Fibroblast of skin of left biceps (primary cell): ENCODE results near the gene CDK7.
"Not testable (repeated sequence)": the region's sequence is repeated elsewhere in the genome, so short reads cannot be mapped to it uniquely, and the experiment has no call there.

ENCODE experiments used
- DNase-seq, 2 experiments: peaks; one replicate each; pipeline ENCODE4 v3.0.0-alpha.2; 2013; ENCODE audit warnings: low read depth in 2 of 2

Gene CDK7

DNA sequence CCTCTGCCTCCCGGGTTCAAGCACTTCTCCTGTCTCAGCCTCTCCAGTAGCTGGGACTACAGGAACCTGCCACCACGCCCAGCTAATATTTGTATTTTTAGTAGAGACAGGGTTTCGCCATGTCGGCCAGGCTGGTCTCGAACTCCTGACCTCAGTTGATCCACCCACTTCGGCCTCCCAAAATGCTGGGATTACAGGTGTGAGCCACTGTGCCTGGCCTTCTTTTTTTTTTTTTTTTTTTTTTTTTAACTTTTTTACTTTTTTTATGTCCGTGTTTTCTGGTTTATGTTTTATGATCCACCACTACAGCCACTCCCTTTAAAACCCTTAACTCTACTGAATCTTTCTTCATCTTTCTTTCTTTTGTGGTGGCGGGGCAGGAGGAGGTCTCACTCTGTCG lies 2.0 kb downstream of the CDK7 start:
- DNase-seq = not testable (repeated sequence)

DNA sequence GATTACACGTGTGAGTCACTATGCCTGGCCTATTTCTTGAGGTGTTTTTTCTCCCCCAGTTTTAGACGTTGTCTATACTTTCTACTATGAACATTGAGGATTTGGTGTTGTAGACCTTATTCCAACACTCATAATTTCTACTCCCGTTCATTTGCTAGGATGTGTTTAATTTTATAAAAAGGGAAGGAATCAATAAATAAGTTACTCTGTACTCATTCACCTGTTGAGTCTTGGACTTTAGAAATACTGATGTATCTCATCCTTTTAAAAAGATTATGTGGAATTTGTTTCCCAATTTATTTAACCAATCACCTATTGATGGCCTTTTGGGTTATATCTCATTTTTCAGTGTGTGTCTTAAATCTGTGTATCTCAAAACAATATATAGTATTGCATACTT lies 3.2 kb downstream of the CDK7 start:
- no peak for DNase-seq

DNA sequence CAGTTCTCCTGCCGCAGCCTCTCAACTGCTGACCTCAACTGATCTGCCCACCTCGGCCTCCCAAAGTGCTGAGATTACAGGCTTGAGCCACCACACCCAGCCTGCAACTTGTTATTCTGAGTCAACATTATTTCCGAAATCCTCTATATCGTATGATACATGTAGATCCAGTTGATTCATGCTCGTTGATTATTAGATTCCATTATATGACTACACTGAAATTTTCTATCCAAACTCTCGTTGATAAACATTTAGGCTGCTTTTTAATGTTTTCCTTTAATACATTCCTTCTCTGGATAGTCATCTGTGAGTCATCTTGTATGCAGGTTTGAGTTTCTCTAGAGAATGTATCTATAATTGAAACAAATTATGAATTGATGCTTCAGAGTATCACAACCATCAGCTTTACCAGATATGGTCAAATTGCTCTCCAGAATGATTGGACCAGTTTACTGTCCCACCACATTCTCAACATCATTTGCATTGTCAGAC lies 4.1 kb downstream of the CDK7 start:
- DNase-seq = peak; percentile 89

DNA sequence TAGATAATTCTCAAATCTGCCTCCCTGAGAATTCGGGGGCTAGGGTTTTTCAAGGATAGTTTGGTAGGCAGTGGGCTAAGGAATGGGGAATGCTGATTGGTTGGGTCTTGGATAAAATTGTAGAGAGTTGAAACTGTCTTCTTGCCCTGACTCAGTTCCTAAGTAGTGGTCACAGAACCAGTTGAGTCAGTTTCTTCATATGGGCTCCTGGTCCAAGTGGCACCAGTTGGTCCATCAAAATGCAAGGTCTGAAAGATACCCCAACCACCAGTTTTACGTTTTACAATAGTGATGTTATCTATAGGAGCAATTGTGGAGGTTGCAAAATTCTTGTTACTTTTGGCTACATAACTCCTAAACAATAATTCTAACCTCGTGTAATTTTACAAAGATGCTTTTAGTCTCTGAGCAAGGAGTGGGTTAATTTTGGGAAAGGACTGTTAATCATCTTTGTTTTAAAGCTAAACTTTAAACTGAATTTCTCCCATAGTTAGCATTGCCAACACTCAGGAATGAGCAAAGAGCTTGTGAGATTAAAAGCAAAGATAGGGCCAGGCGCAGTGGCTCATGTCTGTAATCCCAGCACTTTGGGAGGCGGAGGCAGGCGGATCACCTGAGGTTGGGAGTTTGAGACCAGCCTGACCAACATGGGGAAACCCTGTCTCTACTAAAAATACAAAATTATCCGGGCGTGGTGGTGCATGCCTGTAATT lies 7.7 kb downstream of the CDK7 start:
- DNase-seq = no peak

DNA sequence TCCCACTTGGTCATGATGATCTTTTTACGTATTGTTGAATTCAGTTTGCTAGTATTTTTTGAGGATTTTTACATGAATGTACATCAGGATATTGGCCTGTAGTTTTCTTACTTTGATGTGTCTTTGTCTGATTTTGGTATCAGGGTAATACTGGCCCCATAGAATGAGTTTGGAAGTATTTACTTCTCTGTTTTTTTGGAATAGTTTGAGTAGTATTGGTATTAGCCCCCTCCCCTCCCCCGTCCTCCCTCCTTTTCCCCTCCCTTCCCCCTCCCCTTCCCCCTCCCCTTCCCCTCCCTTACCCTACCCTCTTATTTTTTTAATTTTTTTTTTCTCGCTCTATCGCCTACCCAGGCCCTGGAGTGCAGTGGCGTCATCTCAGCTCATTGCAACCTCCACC lies 10.3 kb downstream of the CDK7 start:
- no peak for DNase-seq

DNA sequence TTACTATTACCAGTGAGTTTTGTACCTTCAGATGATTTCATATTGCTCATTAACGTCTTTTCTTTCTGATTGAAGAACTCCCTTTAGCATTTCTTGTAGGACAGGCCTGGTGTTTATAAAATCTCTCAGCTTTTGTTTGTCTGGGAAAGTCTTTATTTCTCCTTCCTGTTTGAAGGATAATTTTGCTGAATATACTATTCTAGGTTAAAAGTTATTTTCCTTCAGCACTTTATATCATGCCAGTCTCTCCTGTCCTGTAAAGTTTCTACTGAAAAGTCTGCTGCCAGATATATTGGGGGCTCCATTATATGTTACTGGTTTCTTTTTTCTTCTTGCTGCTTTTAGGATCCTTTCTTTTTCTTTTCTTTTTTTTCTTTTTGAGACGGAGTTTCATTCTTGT lies 13.3 kb downstream of the CDK7 start:
- no peak for DNase-seq

DNA sequence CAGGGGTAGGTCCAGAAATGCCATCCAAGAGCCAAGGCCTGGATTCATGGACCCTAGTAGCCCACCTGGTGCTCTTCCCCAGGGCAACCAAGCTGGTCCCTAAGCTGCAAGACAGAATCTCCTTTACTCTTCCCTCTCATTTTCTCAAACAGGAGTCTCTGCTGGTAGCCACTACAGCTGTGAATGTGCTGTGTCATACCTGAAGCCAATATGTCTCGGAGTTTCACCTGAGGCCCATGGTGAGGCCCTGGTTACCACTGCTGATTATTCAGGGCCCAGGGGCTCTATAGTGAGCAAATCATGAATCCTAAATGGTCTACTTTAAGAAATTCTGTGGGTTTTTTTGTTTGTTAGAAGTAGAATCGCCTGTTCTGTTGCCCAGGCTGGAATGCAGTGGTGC lies 15.9 kb downstream of the CDK7 start:
- DNase-seq = no peak

DNA sequence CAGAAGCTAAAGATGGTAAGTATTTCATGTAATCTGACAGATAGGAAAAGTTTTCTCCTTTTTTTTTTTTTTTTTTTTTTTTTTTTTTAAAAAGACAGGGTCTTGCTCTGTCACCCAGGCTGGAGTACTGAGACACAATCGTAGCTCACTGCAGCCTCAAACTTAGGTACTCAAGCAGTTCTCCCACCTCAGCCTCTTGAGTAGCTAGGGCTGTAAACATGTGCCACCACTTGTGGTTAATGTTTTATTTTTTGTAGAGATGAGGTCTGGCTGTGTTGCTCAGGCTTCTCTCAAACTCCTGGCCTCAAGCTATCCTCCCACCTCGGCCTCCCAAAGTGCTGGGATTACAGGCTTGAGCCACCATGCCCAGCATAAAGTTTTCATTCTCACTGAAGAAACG lies 17.8 kb downstream of the CDK7 start:
- DNase-seq = no peak

DNA sequence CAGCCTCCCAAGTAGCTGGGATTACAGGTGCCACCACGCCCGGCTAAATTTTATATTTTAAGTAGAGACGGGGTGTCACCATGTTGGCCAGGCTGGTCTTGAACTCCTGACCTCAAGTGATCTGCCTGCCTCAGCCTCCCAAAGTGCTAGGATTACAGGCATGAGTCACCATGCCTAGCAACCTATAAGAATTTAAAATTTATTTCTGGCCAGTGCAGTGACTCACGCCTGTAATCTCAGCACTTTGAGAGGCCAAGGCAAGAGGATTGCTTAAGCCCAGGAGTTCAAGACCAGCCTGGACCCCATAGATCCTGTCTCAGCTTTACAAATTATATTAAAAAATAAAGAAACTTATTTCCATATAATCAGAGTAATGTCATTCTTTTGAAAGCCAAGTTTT lies 21.3 kb downstream of the CDK7 start:
- not testable (repeated sequence) for DNase-seq

DNA sequence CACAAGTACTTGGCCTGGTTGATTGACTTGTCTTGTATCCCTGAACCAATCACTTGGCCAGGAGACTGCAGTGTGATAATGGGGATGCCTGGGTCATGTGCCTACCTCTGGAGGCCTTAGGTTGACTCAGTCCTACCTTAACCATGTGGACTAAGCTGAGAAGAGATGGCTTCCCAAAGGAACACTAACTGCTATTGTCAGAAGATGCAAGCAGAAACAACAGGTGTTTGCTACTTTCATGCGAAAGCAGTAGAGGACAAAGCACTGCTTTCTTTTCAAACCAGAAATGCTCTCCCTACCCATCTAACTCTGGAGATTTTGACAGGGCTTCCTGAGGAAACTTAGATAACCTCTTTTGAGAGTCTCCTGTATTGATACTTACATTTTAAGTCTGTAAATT lies 22.9 kb downstream of the CDK7 start:
- DNase-seq = no peak

DNA sequence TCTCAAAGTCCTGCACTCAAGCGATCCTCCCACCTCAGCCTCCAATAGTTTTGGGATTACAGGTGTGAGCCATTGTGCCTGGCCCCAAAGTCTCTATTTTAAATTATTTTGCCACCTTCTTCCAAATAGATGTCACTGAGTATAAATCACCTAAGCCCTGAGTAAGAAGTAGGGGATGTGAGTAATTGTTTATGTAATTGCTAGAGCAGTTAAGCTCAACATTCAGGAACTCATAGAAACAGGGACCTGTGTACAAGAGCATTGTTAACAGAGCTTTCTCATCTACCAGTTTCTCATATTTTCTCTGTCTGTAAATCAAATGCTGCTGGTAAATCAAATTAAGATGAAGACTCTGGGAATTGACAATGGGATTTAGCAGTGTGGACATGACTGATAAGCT lies 26.3 kb downstream of the CDK7 start:
- no peak for DNase-seq

DNA sequence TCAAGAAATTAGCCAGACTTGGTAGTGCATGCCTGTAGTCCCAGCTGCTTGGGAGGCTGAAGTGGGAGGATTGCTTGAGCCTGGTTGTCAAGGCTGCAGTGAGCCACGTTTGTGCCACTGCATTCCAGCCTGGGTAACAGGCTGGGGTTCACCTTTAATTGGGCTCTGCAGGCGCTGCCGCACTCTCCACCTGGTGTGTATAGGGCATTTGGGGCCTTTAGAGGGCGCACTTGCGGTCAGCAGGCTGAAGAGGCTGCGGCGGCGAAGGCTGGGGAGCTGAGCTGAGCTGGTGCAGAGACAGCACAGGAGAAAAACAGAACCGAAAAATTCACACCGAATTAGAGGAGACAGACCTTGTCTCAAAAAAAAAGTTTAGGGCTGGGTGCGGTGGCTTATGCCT lies 31.2 kb downstream of the CDK7 start:
- no peak for DNase-seq

DNA sequence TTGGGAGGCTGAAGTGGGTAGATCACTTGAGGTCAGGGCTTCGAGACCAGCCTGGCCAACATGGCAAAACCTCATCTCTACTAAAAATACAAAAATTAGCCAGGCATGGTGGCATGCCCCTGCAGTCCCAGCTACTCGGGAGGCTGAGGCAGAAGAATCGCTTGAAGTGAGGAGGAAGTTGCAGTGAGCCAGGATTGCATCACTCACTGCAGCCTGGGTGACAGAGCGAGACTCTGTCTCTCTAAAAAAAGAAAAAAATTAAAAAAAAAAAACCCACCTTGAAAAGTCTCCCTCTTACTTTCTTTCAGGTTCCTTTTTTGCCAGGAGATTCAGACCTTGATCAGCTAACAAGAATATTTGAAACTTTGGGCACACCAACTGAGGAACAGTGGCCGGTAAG lies 34.2 kb downstream of the CDK7 start:
- no peak for DNase-seq

DNA sequence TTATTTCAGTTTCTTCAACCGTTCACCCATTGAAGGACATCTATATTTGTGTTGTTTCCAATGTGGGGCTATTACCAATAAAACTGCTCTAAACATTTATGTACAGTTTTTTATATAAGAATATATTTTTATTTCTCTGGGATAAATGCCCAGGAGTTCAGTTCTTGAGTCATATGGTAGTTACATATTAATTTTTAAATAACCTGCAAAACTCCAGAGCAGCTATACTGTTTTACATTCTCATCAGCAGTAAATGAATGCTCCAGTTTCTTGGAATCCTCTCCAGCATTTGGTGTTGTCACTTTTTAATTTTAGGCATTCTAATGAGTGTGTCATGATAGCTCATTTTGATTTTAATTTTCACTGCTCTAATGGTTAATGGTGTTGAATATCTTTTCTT lies 36.2 kb downstream of the CDK7 start:
- no peak for DNase-seq

DNA sequence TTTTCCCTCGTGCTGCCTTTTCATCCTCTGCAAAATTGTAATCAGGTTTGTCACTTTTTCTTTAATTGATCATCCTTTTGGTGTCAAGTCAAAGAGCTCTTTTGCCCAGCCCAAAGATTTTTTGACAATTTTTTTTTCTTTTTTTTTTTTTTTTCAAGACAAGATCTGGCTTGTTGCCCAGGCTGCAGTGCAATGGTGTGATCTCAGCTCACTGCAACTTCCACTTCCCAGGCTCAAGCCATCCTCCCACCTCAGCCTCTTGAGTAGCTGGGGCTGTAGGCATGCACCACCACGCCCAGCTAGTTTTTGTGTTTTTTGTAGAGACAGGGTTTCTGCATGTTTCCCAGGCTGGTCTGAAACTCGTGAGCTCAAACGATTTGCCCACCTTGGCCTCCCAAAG lies 36.7 kb downstream of the CDK7 start:
- DNase-seq = peak; percentile 9 to 18

DNA sequence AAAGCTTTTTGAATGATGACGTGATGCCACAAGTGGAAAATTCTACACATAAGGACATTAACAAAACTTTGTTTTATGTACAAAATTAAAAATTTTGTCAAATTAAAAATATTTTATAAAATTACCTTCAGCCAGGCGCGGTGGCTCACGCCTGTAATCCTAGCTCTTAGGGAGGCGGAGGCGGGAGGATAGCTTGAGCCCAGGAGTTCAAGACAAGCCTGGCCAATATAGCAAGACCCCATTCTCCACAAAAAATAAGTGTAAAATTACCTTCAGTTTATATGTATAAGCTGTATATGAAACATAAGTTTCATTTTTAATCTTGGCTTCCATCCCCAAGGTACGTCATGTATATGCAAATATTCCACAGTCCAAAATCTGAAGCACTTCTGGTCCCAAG lies 40.9 kb downstream of the CDK7 start:
- DNase-seq = no peak

DNA sequence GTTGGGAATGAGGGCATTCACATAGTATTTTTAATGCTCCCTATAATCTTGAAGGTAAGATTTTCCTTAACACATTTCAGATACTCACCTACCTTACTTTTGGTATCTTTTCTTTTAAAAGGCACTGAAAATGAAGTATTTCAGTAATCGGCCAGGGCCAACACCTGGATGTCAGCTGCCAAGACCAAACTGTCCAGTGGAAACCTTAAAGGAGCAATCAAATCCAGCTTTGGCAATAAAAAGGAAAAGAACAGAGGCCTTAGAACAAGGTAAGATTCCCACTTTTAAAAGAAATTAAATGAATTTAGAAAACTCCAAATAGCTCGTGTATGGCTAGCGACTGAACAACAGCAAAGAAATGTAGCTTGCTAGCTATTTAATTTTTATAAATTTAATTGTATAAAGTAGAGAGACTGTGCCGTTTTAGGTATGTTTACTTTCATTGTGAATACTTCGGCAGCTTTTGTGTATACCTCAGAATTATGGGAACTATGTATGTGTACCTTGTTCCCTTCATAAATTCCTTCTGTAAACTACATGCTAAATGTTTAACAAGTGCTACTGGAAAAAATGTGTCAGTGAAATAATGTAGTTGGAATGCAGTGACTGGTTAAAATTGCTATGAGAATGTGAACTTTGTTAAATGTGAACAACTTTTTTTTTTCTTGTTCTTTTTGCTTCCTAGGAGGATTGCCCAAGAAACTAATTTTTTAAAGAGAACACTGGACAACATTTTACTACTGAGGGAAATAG lies 41.9 kb downstream of the CDK7 start:
- DNase-seq = peak; percentile 36 to 50

DNA sequence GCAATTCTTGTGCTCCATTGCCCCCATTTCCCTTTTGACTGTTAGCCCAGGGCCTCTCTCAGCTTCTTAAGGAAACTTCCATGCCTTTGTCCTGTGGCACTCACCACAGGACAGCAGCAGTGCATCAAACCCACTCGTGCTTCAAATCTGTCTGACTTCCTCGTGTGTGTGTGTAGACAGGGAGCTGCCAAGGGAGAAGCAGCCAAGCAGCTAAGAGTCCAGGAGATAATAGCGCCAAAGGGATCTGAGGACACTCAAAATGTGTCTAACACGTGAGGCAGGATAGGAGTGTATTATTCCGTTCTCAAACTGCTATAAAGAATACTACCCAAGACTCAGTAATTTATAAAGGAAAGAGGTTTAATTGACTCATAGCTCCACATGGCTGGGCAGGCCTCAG lies 44.8 kb downstream of the CDK7 start:
- no peak for DNase-seq

DNA sequence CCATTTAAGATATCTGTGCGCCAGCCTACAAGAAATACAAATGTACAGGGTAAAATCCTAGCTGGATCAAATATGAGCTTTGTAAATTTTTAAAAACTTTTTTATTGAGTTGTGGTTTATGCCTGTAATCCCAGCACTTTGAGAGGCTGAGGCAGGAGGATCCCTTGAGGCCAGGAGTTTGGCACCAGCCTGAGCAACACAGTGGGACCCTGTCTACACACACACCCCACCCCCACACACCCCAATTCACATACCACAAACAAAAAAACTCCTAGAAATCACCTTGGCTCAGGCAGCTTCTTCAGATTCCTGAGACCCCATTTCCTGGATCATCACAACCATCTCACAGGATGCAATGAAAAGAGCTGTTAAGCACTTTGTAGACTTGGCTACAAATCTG lies 46.4 kb downstream of the CDK7 start:
- DNase-seq = no peak

DNA sequence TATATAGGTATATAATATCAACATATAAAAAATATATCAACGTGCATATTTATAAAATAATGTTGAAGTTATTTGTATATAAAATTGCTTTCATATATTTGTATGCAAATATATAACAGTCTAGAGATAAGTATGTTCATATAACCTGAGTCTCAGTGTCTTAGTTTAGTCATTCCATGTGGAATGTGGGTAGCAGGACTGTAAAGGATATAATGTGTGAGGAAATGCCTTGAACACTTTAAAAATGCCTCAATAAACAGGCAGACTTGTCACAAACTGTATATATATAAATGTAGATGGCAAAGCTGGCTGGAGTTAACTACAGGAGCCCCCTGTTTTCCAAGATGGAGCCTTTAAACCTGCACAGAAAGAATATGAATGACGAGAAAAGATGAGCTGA lies 49.5 kb downstream of the CDK7 start:
- DNase-seq = no peak

DNA sequence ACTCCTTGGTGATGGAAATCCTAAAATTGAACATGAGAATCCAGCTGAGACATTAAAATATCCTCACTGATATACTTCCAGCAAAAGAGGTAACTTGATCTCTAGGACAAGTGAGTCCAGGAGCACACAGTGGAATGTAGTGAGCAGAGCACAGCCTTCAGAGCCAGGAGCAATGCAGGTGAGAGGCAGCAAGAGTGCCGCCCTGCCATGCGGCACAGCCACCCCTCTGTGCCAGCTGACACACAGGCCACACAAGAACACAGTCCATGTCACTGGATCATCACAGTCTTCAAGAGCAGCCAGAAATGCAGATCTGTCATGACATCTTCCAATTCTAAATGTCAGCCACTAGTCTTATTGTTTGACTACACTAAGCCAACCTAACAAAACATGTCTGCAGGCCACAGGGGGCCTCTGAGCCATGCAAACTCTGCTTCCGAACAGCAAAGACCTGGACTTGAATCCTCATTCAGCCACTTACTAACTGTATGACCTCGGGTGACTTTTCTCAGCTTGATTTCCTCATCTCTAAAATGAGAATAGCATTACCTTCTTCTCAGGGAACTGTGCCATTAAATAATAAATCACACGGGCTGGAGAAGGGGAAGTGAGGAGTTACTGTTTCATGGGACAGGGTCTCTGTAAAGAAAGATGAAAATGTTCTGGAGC lies 50.9 kb downstream of the CDK7 start:
- no peak for DNase-seq

DNA sequence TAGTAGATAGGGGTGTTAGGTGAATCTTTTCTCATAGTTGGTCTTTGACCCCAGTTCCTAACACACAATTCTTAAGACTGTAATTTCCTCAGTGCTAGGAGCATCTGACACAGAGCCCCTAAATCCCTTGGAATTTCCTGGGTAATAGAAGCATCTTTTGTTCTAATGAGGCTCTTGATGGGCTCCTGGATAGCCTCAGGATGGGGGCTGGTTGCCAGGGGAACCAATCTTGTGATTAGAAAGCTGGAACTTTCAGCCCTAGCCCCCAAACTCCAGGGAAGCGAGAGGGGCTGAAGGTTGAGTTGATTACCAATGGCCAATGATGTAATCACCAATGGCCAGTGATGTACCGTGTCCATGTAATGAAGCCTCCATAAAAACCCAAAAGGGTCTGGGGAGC lies 53.4 kb downstream of the CDK7 start:
- no peak for DNase-seq

DNA sequence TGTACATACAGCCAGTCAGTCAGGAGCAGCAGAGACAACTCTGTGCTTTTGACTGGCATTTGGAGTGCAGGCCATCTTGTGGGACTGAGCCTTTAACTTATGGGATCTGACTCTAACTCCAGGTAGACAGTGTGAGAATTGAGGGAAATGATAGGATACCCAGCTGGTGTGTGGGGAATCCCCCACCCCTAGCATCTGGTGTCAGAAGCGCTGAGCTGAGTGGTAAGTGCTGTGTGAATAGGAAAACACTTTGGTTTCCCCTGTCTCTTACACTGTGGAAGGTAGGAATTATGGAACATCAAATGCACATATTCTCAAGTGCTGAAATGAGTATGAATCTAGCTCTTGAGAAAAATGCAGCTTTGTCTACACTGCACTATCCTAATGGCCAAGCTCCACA lies 54.0 kb downstream of the CDK7 start:
- DNase-seq = no peak
